Natural killer cell (primary cell): Measurements from ENCODE around the gene MTNR1A. TPM values are rescaled to one million over a fixed set of nuclear protein-coding genes. Genes with fewer than 3 reads are reported as not detected.

Experiments
- ATAC-seq, 3 donors: fragments of 150-1000 bp in 2 of 3; fragments of 200-7000 bp in 1 of 3; cut with Tn5 transposase; 1 replicate in 1 of 3; 2 replicates in 2 of 3; pipeline ENCODE4 v1.10.0; 2021; ENCODE audit warnings: mild to moderate bottlenecking in 2 of 3, moderate library complexity in 2 of 3
- DNase-seq, 2 donors: peaks; one replicate each; pipeline versions ENCODE4 v3.0.0 to v3.0.0-alpha.2; 2013 to 2021; ENCODE audit warnings: mixed read lengths in 1 of 2
- H3K27ac ChIP-seq: one replicate; pipeline ENCODE4 v1.5.1; 2013; ENCODE audit warnings: mild to moderate bottlenecking, low read length
- H3K27me3 ChIP-seq: one replicate; pipeline ENCODE4 v1.6.1; 2013; ENCODE audit warnings: low read length; ENCODE audit not compliant: control insufficient read depth, insufficient read depth
- H3K36me3 ChIP-seq: one replicate; pipeline ENCODE4 v1.6.1; 2013; ENCODE audit warnings: low read length; ENCODE audit not compliant: control insufficient read depth, insufficient read depth
- H3K4me1 ChIP-seq: one replicate; pipeline ENCODE4 v1.6.1; 2013; ENCODE audit warnings: low read length; ENCODE audit not compliant: control insufficient read depth, insufficient read depth
- H3K4me3 ChIP-seq: one replicate; pipeline ENCODE4 v1.5.1; 2013; ENCODE audit warnings: low read length
- H3K9me3 ChIP-seq: one replicate; pipeline ENCODE4 v1.6.1; 2013; ENCODE audit warnings: low read length; ENCODE audit not compliant: control insufficient read depth, insufficient read depth
- H3K27ac Mint-ChIP-seq, 2 donors: one replicate each; pipeline ENCODE4 v1.8.0; 2022; ENCODE audit warnings: mild to moderate bottlenecking in 2 of 2, mixed read lengths in 2 of 2, moderate library complexity in 1 of 2
- H3K27me3 Mint-ChIP-seq, 2 donors: one replicate each; pipeline ENCODE4 v1.8.0; 2022; ENCODE audit warnings: low read depth in 2 of 2, mixed read lengths in 2 of 2
- H3K36me3 Mint-ChIP-seq: one replicate; pipeline ENCODE4 v1.8.0; 2022; ENCODE audit warnings: mixed read lengths
- H3K4me1 Mint-ChIP-seq, 2 donors: one replicate each; pipeline ENCODE4 v1.8.0; 2022; ENCODE audit warnings: mixed read lengths in 2 of 2
- H3K4me3 Mint-ChIP-seq: one replicate; pipeline ENCODE4 v1.8.0; 2022; ENCODE audit warnings: mild to moderate bottlenecking, moderate library complexity, mixed read lengths
- H3K9me3 Mint-ChIP-seq, 2 donors: one replicate each; pipeline ENCODE4 v1.8.0; 2022; ENCODE audit warnings: mixed read lengths in 2 of 2
- CTCF ChIP-seq: fragments of 200-600 bp; IDR thresholded peaks from one replicate; pipeline ENCODE4 v1.8.0; 2022; ENCODE audit warnings: antibody characterized with exemption
- WGBS: methylation state at CpG from one replicate; pipeline ENCODE4 v1.1.7; 2013; ENCODE audit warnings: missing lambda C conversion rate; ENCODE audit not compliant: insufficient coverage; 5-methylcytosine and 5-hydroxymethylcytosine counted together
- intact Hi-C: fragments of 100-400 bp; cut with micrococcal nuclease; formaldehyde crosslinking; loops from one replicate; pipeline ENCODE4 v1.14.2; 2022
- total RNA-seq, 4 donors: library from RNA; stranded (reverse); fragments of 120-200 nt in 1 of 4; gene quantifications; one replicate each; pipeline versions ENCODE4 v1.2.3 to v1.2.4, GENCODE V29; 2013 to 2022

MTNR1A gene
- total RNA-seq, 3 donors from 2014 or later (not counting 1 experiment from before 2014, with no cell fraction given) = not detected

- peaks cover 0 to 7% of the 10 kb centered on the region in 2 donors for H3K9me3 Mint-ChIP-seq
- H3K4me3 ChIP-seq = no peak overlapping the region
- H3K4me1 ChIP-seq = no peaks in the 10 kb centered on the region
- TF ChIP-seq CTCF = no peak
- no peaks in the 10 kb centered on the region for H3K36me3 Mint-ChIP-seq
- H3K4me3 Mint-ChIP-seq = no peak overlapping the region
- ATAC-seq (no peak), DNase-seq (no peak)
- no peaks in the 10 kb centered on the region for H3K9me3 ChIP-seq
- no peak overlapping the region for H3K27ac Mint-ChIP-seq
- no peaks in the 10 kb centered on the region for H3K4me1 Mint-ChIP-seq
- peaks cover 4 to 6% of the 10 kb centered on the region in 2 donors for H3K27me3 Mint-ChIP-seq
- H3K27ac ChIP-seq = no peak overlapping the region
- intact Hi-C loops = no loop called here
- H3K36me3 ChIP-seq = no peaks in the 10 kb centered on the region
- peaks cover 7% of the 10 kb centered on the region for H3K27me3 ChIP-seq
- WGBS = 68% methylated on average over 12 of the region's 13 CpGs
Measured at GRCh38 chr4:186553717-186554116, 1.6 kb downstream of the MTNR1A start.

DNA sequence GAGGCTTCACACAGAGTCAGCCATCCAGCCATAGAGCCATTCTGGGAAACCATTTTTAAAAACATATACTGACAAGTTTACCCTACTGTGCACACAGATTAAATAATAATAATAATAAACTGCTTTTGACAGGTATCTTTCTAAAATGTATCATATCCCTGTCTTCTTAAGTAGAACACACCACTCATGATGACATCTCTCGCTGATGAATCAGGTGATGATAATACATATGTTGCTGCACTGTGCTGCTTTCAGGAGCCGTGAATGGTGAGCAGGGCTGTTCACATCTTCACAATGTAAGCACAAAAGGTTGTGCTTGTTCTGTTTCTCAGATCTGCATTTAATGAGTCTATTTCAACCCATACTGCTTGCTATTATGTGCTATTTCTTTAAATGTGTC, 3.5 kb downstream of the MTNR1A start:
- Mint-ChIP-seq H3K4me3 (no peak overlapping the region), H3K27ac (no peak overlapping the region), H3K27me3 (peaks cover 4 to 6% of the 10 kb centered on the region in 2 donors), H3K4me1 (peaks cover 0 to 6% of the 10 kb centered on the region in 2 donors), H3K9me3 (peaks cover 6 to 12% of the 10 kb centered on the region in 2 donors), H3K36me3 (no peaks in the 10 kb centered on the region)
- TF ChIP-seq CTCF = no peak
- Histone ChIP-seq H3K27me3 (peaks cover 7% of the 10 kb centered on the region), H3K4me3 (no peak overlapping the region), H3K36me3 (no peaks in the 10 kb centered on the region), H3K4me1 (no peaks in the 10 kb centered on the region), H3K9me3 (no peaks in the 10 kb centered on the region), H3K27ac (no peak overlapping the region)
- intact Hi-C loops = no loop called here
- no peak for ATAC-seq
- WGBS = 92% methylated on average over 1 of the region's 2 CpGs
- no peak for DNase-seq

- DNase-seq (no peak), ATAC-seq (no peak)
- Mint-ChIP-seq H3K27me3 (no peaks in the 10 kb centered on the region), H3K4me1 (peaks cover 0 to 6% of the 10 kb centered on the region in 2 donors), H3K9me3 (peaks cover 14 to 18% of the 10 kb centered on the region in 2 donors), H3K27ac (no peak overlapping the region), H3K36me3 (no peaks in the 10 kb centered on the region), H3K4me3 (no peak overlapping the region)
- Histone ChIP-seq H3K4me3 (no peak overlapping the region), H3K36me3 (no peaks in the 10 kb centered on the region), H3K27ac (no peak overlapping the region), H3K9me3 (peaks cover 3% of the 10 kb centered on the region), H3K27me3 (no peaks in the 10 kb centered on the region), H3K4me1 (no peaks in the 10 kb centered on the region)
- TF ChIP-seq CTCF = no peak
- intact Hi-C loops = no loop called here
- WGBS = 79% methylated on average over 7 of the region's 7 CpGs
Measured at GRCh38 chr4:186545436-186545835, 9.9 kb downstream of the MTNR1A start.

DNA sequence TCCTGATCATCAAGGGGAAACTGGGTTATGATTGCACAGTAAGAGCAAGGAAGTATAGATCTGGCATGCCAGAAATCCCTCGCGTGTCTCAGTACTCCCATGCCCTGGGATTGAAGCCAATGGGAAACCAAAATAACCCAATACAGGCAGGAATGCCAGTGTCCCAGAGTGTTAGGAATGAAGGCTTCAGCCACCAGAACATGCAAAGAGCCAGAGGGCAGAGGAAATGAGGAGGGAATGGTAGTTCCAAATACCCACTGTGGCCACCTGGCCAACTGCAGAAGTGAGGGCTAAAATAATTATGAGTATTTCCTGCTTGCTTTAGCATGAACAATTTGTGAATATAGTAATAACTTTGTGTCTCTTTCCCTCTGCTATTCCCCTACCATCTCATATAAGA, 12.2 kb downstream of the MTNR1A start:
- H3K4me3 Mint-ChIP-seq = no peak overlapping the region
- no peaks in the 10 kb centered on the region for H3K27me3 Mint-ChIP-seq
- 92% methylated on average over 2 of the region's 2 CpGs for WGBS
- no peak overlapping the region for H3K27ac Mint-ChIP-seq
- H3K9me3 Mint-ChIP-seq = peaks cover 13 to 20% of the 10 kb centered on the region in 2 donors
- no peaks in the 10 kb centered on the region for H3K27me3 ChIP-seq
- intact Hi-C loops = no loop called here
- no peak overlapping the region for H3K4me3 ChIP-seq
- no peaks in the 10 kb centered on the region for H3K4me1 ChIP-seq
- peaks cover 0 to 6% of the 10 kb centered on the region in 2 donors for H3K4me1 Mint-ChIP-seq
- no peak overlapping the region for H3K27ac ChIP-seq
- TF ChIP-seq CTCF = no peak
- no peaks in the 10 kb centered on the region for H3K36me3 ChIP-seq
- H3K9me3 ChIP-seq = peaks cover 3% of the 10 kb centered on the region
- H3K36me3 Mint-ChIP-seq = no peaks in the 10 kb centered on the region
- DNase-seq (no peak), ATAC-seq (no peak)
